NCI-H2029 (cell line): ENCODE data around the gene SHFL.

ENCODE experiments used
- DNase-seq: peaks from one replicate; lab custom pipeline; 2025; lab: John Stamatoyannopoulos, UW

Gene SHFL

DNA sequence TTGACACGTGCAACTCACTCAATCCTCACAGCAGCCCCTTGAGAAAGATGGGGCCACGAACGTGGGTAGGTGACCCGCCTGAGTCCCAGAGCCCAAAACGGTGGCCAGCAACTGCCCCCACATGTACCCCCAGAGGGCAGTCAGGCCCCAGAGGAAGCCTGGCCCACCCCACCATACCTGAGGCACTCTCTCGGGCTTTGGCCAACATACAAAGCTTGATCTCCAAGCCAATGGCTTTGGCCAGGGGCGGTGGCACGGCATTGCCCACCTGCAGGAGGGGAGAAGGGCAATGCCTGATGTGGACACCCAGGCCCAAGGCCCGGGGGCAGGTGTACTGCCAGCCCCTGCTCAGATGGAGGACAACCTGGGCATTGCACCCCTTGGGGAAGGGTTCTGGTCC, 47.9 kb downstream of the SHFL start:
- no peak for DNase-seq

DNA sequence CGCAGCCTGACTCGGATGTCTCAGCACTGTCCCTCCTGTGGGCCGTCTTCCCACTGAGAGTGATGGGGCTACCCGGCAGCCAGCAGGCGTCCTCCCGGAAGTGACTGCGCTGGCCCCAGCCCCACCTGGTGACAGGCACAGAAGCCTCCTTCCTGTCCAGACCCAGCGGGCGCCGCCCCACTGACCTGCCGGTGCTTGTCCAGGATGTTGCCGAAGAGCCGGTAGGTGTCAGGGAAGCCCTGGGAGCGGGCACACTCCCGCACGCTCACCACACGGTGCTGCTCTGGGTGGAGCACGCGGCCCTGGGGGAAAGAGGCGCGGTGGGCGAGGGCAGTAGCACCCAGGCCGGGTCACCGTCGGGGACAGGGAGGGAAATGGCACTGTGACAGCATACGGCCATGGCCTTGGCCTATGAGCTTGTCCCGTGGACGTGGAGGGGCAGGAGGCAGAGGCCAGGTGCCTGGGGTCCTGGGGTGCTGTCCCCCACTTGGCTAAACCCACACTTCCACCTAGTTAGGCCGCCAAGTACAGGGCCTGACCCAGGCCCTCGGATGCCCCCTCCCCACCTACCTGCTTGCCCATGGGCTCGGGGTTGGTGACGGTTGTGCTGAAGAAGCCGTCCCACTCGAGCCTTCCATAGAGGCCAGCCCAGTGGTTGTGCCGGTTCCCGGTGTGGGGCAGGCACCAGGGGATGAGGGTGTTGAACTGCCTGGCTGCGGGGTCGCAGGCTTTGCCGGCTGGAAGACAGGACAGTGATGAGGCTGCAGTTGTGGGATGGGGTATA, 49.6 kb downstream of the SHFL start:
- DNase-seq, result no peak

DNA sequence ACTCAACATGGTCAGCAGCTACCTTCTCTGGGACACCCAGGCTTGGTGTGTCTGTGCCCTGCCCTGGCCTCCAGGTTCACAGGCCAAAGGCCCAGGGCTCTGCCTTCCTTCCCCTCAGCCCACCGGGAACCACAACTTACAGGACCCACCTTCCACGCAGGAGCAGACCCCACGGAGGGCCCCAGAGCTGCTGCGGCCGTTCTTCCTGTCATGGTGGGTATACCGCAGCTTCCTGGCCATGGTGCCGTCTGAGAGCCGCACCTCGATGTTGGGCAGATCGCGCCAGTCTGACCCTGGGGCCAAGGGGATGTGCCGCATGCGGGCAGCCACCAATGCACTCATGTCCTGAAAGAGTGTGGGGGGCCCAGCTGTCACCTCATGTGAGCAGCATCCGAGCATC, 50.8 kb downstream of the SHFL start:
- DNase-seq, result no peak

DNA sequence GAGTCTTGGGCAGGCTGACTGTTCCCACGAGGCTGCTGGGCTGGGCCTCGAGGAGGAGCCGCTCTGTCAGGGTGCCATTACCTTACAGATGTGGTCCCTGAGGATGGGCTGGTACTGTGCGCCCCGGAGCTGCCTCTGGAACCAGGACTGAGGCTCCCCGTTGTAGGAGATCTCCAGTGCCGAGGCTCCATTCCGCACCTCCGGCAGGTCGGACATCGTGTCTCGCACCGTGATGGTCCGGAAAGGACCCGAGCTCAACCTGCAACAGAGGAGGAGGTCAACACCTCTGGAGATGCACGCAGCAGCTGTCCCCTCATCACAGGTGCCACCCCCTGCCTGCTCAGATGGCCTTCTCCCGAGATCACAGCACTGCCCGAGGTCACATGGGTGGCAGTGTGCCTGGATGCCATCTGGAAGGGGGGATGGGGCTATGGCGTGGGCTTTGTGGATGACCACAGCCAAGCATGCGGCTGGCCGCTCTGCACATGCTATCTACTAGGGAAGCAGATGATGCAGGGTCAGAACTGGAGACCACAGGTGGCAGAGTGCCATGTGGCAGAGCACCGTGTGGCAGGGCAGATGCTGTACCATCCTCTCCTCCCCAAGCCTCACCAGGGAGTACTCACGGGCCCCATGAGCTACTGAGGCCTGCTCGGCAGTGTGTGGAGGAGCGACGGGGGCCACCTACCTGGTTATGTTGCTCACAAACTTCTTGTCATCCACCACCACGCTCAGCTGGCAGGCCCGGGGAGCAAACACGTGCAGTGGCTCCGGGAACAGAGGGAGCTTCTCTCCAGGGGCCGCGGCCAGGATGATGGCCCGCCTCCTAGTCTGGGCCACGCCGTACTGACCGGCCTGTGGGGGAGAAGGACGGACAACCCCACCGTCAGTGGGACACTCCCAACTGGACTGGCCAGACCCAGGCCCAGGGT, 51.9 kb downstream of the SHFL start:
- no peak for DNase-seq

DNA sequence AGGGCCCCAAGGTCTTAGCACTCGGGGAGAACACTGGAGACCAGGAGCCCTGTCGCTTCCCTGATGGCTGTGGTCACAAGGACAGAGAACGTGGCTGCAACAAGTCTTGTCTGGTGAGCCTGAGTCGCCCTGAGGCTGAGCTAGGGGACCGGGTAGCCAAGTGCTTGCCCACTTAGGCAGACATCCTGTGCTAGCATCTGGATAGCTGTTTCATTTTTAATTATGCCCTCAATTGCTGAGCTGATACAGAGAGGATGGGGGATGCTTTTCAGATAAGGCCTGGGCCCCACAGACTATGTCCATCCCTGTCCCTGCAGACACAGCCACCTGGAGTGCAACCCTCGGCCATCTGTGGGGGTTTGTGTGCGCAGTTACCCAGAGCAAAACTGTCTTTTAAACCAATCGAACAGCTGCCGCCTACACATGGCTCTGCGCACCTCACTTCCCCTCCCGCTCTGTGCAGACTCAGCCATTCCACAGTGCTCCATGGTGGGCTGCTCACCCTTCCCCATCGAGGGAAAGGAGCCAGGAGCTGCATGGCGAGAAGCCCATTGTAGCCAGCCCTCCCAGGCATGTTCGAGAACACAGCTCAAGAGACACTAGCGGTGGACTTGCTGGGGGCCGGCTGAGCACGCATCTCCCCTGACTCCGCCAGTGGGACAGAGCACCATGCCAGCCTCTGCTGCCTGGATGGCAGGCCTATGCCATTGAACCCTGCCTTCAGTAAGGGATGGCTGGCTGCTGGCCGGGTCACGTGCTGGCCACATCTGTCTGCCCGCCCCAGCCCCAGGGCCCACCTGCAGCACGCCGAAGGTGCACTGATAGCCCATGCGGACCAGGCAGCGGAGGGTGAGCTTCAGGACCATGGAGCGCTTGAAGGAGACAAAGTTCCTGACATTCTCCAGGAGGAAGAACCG, 53.0 kb downstream of the SHFL start:
- no peak for DNase-seq

DNA sequence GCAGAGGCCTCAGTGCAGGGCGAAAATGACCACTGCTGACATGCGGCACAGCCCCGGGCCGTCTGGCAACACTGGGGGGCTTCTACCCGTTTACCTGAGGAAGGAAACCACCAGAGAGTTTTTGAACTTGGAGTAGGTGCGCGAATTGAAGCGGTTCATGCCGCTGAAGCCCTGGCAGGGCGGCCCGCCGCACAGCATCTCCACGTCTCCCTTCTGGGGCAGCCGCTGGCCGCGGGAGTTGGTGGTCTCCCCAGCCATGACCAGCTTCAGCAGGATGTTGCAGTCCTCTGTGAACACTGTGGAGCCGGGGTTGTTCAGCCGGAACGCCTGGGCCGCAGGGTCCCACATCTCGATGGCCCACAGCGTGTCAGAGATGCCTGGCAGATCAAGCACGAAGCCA, 53.8 kb downstream of the SHFL start:
- no peak for DNase-seq

DNA sequence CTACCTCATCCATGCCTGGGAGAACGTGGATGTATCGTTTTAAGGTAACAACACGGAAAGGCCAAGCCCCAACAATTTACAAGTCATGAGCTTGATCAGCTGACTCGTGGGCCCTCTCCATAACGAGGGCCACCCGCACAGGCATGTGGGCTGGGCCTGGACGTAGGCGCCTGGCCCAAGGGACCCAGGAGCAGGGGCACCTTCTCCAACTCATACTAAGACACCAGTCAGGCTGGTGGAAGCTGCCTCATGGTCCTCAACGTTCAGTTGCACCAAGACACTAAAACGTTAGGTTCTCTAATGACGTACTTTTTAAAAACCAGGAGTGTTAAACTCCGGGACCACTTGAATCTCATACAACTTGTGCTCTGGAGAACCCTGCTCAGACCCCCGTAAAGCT, 55.4 kb downstream of the SHFL start:
- DNase-seq, result no peak

DNA sequence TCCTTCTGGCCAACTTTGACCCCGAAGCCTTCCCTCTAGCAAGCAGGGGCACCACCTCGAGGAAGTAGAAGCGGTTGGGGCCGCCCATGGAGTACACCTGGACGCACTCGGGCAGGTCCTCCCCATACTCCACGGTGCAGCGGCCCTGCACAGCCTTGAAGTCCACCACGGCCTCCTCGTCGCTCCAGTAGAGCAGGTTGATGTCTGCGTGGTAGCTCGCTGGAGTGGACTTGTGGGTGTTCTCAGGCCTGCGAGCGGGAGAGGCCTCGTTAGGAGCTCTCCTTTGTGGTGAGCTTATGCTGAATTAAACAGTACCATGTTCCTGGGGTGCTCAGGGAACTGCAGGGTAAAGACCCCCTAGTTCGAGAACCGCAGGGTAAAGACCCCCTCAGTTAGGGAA, 55.9 kb downstream of the SHFL start:
- DNase-seq, result no peak
